ENCODE measurements around the gene TPRG1. TPM values are rescaled to one million over a fixed set of nuclear protein-coding genes. Genes with fewer than 3 reads are reported as not detected.
"Not testable (repeated sequence)": the region's sequence is repeated elsewhere in the genome, so short reads cannot be mapped to it uniquely, and the experiment has no call there.

TPRG1 gene
- total and polyA plus RNA-seq, 2 donors (not counting 1 experiment from before 2014, with no cell fraction given): 0.21 to 0.39 TPM

GRCh38 chr3:189325454-189325853, 153.7 kb downstream of the TPRG1 start:
- intact Hi-C loops (cut with micrococcal nuclease): no loop called here
- Mint-ChIP-seq H3K27ac (no peak overlapping the region), H3K4me3 (no peak overlapping the region), H3K27me3 (peaks cover 49% of the 10 kb centered on the region), H3K9me3 (ENCODE audit: insufficient read depth) (no peaks in the 10 kb centered on the region), H3K4me1 (peaks cover 20% of the 10 kb centered on the region)
- no peaks in the 10 kb centered on the region for H4K20me1 ChIP-seq (ENCODE audit: control insufficient read depth, insufficient read depth, low read length, poor library complexity, severe bottlenecking)
- peaks cover 14 to 16% of the 10 kb centered on the region in 2 donors for H3K4me1 ChIP-seq (ENCODE audit: control insufficient read depth in 2 of 2, insufficient read depth in 2 of 2, low read length in 2 of 2)
- no peak overlapping the region for H3K4me2 ChIP-seq (replicated peaks; ENCODE audit: low read depth, low read length, poor library complexity, severe bottlenecking)
- H3K9me3 ChIP-seq (ENCODE audit: control extremely low read depth in 1 of 3, control insufficient read depth in 2 of 3, insufficient read depth in 1 of 3, low read length in 2 of 3): no peaks in the 10 kb centered on the region
- CTCF ChIA-PET: no interaction called here
- H3K27me3 ChIP-seq (replicated peaks in 1 of 4; ENCODE audit: control extremely low read depth in 1 of 4, control insufficient read depth in 3 of 4, insufficient read depth in 4 of 4, low read length in 3 of 4): peaks cover 0 to 27% (median 15%) of the 10 kb centered on the region in 4 experiments
- no peak overlapping the region for H3K9ac ChIP-seq (ENCODE audit: low read length)
- no peak overlapping the region for H3K4me3 ChIP-seq (ENCODE audit: control extremely low read depth in 1 of 5, extremely low read depth in 1 of 5, insufficient read depth in 1 of 5, low read depth in 2 of 5, low read length in 4 of 5)
- no peaks in the 10 kb centered on the region for H3K79me2 ChIP-seq (ENCODE audit: control insufficient read depth, insufficient read depth, low read length)
- no CpG with 5 or more reads among the region's 3 CpGs for WGBS (ENCODE audit: insufficient coverage)
- POLR2A ChIA-PET: no interaction called here
- DNase-seq: no peak
- H3K36me3 ChIP-seq (replicated peaks in 1 of 2; ENCODE audit: control extremely low read depth in 1 of 2, control insufficient read depth in 1 of 2, extremely low read depth in 1 of 2, insufficient read depth in 2 of 2, low read length in 1 of 2): no peaks in the 10 kb centered on the region
- ATAC-seq (ENCODE audit: low read depth): no peak
- H3K27ac ChIP-seq (ENCODE audit: low read length in 2 of 2): no peak overlapping the region
- TF ChIP-seq EZH2 (IDR thresholded peaks at IDR 0.05; ENCODE audit: borderline replicate concordance, insufficient read depth, low read depth, low read length, poor library complexity, severe bottlenecking) (no peak), CTCF (IDR thresholded peaks at IDR 0.05) (no peak)
- H2AFZ ChIP-seq (ENCODE audit: insufficient read depth, low read depth, low read length, poor library complexity, severe bottlenecking): no peak overlapping the region

GRCh38 chr3:189329630-189330029, 157.9 kb downstream of the TPRG1 start:
- H3K79me2 ChIP-seq (ENCODE audit: control insufficient read depth, insufficient read depth, low read length); H2AFZ ChIP-seq (ENCODE audit: insufficient read depth, low read depth, low read length, poor library complexity, severe bottlenecking); H3K27ac ChIP-seq (ENCODE audit: low read length in 2 of 2); H3K4me1 Mint-ChIP-seq; H4K20me1 ChIP-seq (ENCODE audit: control insufficient read depth, insufficient read depth, low read length, poor library complexity, severe bottlenecking); H3K36me3 ChIP-seq (replicated peaks in 1 of 2; ENCODE audit: control extremely low read depth in 1 of 2, control insufficient read depth in 1 of 2, extremely low read depth in 1 of 2, insufficient read depth in 2 of 2, low read length in 1 of 2); intact Hi-C loops (cut with micrococcal nuclease); CTCF ChIA-PET; H3K4me1 ChIP-seq (ENCODE audit: control insufficient read depth in 2 of 2, insufficient read depth in 2 of 2, low read length in 2 of 2); POLR2A ChIA-PET; H3K4me3 Mint-ChIP-seq; H3K4me2 ChIP-seq (replicated peaks; ENCODE audit: low read depth, low read length, poor library complexity, severe bottlenecking); H3K4me3 ChIP-seq (ENCODE audit: control extremely low read depth in 1 of 5, extremely low read depth in 1 of 5, insufficient read depth in 1 of 5, low read depth in 2 of 5, low read length in 4 of 5); ATAC-seq (ENCODE audit: low read depth); H3K27ac Mint-ChIP-seq; H3K9me3 ChIP-seq (ENCODE audit: control extremely low read depth in 1 of 3, control insufficient read depth in 2 of 3, insufficient read depth in 1 of 3, low read length in 2 of 3); H3K9me3 Mint-ChIP-seq (ENCODE audit: insufficient read depth); DNase-seq; H3K9ac ChIP-seq (ENCODE audit: low read length): not testable (repeated sequence)
- peaks cover 34% of the 10 kb centered on the region for H3K27me3 Mint-ChIP-seq
- 92% methylated on average over 2 of the region's 4 CpGs for WGBS (ENCODE audit: insufficient coverage)
- peaks cover 0 to 12% (median 8%) of the 10 kb centered on the region in 4 experiments for H3K27me3 ChIP-seq (replicated peaks in 1 of 4; ENCODE audit: control extremely low read depth in 1 of 4, control insufficient read depth in 3 of 4, insufficient read depth in 4 of 4, low read length in 3 of 4)

All from B cell (primary cell).